T-helper 1 cell treated with Interleukin-12 subunit alpha and Interleukin-12 subunit beta and Interleukin-4 antibody, amounts not matched to agents 30 μg/mL and 1 μg/mL, for 36 hours (primary cell): ENCODE data around the gene CDK2AP2.

ENCODE experiments used
- H3K27ac Mint-ChIP-seq: one replicate; pipeline ENCODE4 v1.8.0; 2021; ENCODE audit warnings: mild to moderate bottlenecking, mixed read lengths
- H3K27me3 Mint-ChIP-seq: one replicate; pipeline ENCODE4 v1.8.0; 2021; ENCODE audit warnings: low read depth, mixed read lengths
- H3K36me3 Mint-ChIP-seq: one replicate; pipeline ENCODE4 v1.8.0; 2021; ENCODE audit warnings: low read depth, mixed read lengths
- H3K4me1 Mint-ChIP-seq: one replicate; pipeline ENCODE4 v1.8.0; 2021; ENCODE audit warnings: low read depth, mixed read lengths
- H3K4me3 Mint-ChIP-seq: one replicate; pipeline ENCODE4 v1.8.0; 2021; ENCODE audit warnings: mild to moderate bottlenecking, moderate library complexity, mixed read lengths
- H3K9me3 Mint-ChIP-seq: one replicate; pipeline ENCODE4 v1.8.0; 2021; ENCODE audit warnings: mixed read lengths

CDK2AP2 gene

DNA sequence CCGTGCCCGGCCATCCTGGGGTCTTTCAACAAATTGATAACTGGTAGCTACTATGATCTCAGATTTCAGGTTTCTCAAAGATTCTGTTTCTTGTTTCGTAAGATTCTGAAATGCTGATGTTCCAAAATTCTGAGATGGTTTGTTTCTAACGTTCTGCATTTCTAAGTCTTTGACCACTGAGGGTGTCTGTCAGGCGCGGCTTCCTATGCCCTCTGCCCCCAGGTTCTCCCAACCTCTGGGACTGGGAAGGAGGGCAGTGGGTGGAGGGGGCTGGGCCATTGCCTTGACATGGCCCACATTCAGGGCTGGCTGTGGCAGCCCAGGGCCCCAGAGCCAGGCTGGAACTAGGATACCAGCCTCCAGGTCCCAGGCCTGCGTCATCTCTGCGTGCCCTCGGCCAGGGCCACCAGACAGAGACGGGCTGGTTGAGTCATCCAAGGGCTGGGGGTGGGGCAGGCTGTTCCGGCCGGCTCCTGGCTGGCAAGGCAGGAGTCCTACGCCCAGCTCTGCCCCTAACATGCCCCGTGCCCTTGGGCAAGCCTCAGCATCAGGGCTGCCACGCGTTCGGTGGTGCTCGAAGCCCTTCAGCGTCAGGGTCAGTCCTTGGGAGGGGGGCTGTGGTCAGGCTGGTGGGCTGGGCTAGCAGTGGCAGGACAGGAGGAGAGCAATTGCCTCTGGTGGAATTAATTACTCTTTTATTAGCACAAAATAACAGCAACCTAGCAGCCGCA lies 44.1 kb downstream of the CDK2AP2 start:
- peaks cover 3% of the 10 kb centered on the region for H3K27me3 Mint-ChIP-seq
- H3K4me1 Mint-ChIP-seq: peaks cover 26% of the 10 kb centered on the region
- H3K27ac Mint-ChIP-seq: peak overlapping the region; percentile 49
- H3K4me3 Mint-ChIP-seq: peak overlapping the region; percentile 84
- H3K36me3 Mint-ChIP-seq: no peaks in the 10 kb centered on the region
- no peaks in the 10 kb centered on the region for H3K9me3 Mint-ChIP-seq

DNA sequence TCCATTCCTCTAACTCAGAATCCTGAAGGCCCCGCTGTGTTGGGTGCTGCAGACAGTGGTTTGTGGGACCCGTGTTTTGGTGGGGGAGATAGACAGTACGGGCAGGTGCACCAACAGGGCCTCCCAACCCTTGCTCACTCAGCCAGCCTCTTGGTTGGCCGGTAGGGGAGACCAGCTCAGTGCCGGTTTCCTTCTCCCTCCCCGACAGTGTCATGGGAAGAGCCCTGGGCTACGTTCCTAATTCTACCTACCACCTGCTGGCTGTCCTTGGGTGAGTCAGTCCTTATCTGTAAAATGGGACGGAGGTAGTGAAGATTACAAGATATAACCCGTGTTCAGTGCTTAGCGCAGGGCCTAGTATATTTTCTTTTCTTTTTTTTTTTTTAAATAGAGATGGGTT lies 44.8 kb downstream of the CDK2AP2 start:
- Mint-ChIP-seq H3K4me3 (no peak overlapping the region), H3K36me3 (no peaks in the 10 kb centered on the region), H3K9me3 (no peaks in the 10 kb centered on the region), H3K27ac (no peak overlapping the region), H3K4me1 (peaks cover 23% of the 10 kb centered on the region), H3K27me3 (peaks cover 3% of the 10 kb centered on the region)

- Mint-ChIP-seq H3K27ac (no peak overlapping the region), H3K27me3 (peaks cover 3% of the 10 kb centered on the region), H3K36me3 (no peaks in the 10 kb centered on the region), H3K4me3 (no peak overlapping the region), H3K4me1 (no peaks in the 10 kb centered on the region), H3K9me3 (no peaks in the 10 kb centered on the region)
These were observed 49.7 kb downstream of the CDK2AP2 start for GRCh38 chr11:67458266-67458665.

GRCh38 chr11:67457453-67457852 lies 50.5 kb downstream of the CDK2AP2 start:
- peaks cover 3% of the 10 kb centered on the region for H3K27me3 Mint-ChIP-seq
- H3K36me3 Mint-ChIP-seq: no peaks in the 10 kb centered on the region
- no peak overlapping the region for H3K4me3 Mint-ChIP-seq
- no peaks in the 10 kb centered on the region for H3K4me1 Mint-ChIP-seq
- no peak overlapping the region for H3K27ac Mint-ChIP-seq
- no peaks in the 10 kb centered on the region for H3K9me3 Mint-ChIP-seq
